ENCODE data around the gene TMEM115. TPM values are rescaled to one million over a fixed set of nuclear protein-coding genes. Genes with fewer than 3 reads are reported as not detected.

TMEM115 gene
- total and polyA plus RNA-seq, 10 of the 15 experiments (the other 5 are each of a cell fraction or from before 2014, with no cell fraction given) = 1.9 to 18.7 (median 13.2) TPM

GRCh38 chr3:50347187-50347813 lies 12.0 kb downstream of the TMEM115 start (continued):
- TF ChIP-seq USF1 (IDR thresholded peaks at IDR 0.05; ENCODE audit: borderline replicate concordance, extremely low read length, insufficient read depth, low read depth, low read length) (no peak), MEF2B (IDR thresholded peaks at IDR 0.05; ENCODE audit: partially characterized antibody, poor library complexity, severe bottlenecking) (no peak), RUNX3 (IDR thresholded peaks at IDR 0.05; ENCODE audit: low read length) (0 out of 2 replicates have a peak, but pooled peaks have one; percentile 14)

- Histone ChIP-seq H4K20me1 (ENCODE audit: control insufficient read depth, insufficient read depth) (no peaks in the 10 kb centered on the region), H3K36me3 (ENCODE audit: control insufficient read depth in 2 of 2, insufficient read depth in 2 of 2, low read length in 1 of 2) (peaks cover 0 to 5% of the 10 kb centered on the region in 2 experiments; a peak in 1 of 4 replicates), H3K79me2 (ENCODE audit: control insufficient read depth, insufficient read depth, low read length) (peaks cover 12% of the 10 kb centered on the region), H3K4me2 (ENCODE audit: control insufficient read depth, insufficient read depth) (peak within 1 kb of the TSS; percentile 62), H2AFZ (ENCODE audit: control insufficient read depth, low read depth, low read length) (peak within 1 kb of the TSS; percentile 20), H3K4me3 (peak within 1 kb of the TSS; percentile 58; the same call in 1 of the 2 replicates), H3K27ac (ENCODE audit: control insufficient read depth, insufficient read depth) (no peak within 1 kb of the TSS), H3K27me3 (replicated peaks in 1 of 2; ENCODE audit: control insufficient read depth in 2 of 2, insufficient read depth in 2 of 2, low read length in 1 of 2) (no peaks in the 10 kb centered on the region), H3K9ac (ENCODE audit: control insufficient read depth, insufficient read depth, low read length) (no peak within 1 kb of the TSS), H3K4me1 (ENCODE audit: control insufficient read depth, insufficient read depth, low read length) (peaks cover 20% of the 10 kb centered on the region), H3K9me3 (replicated peaks; ENCODE audit: control insufficient read depth, insufficient read depth, low read length) (no peaks in the 10 kb centered on the region)
- ChIA-PET SMC1A (ENCODE audit: uncharacterized antibody, unreplicated experiment) (no interaction called here), RAD21 (ENCODE audit: unreplicated experiment) (no interaction called here), POLR2A (interaction anchor here (0.8 to 1.3 kb wide), 2 partner anchors 9 to 169 kb away, joined by 3 read pairs; no protein-coding TSS in a partner anchor), CTCF (interaction anchor here (1.0 to 5.4 kb wide), 7 partner anchors 8 to 264 kb away, joined by 3 to 65 read pairs (median 4); no protein-coding TSS in a partner anchor)
- intact Hi-C loops (cut with micrococcal nuclease; ENCODE audit: unreplicated experiment) = loop anchor here (2.0 kb wide), 2 partner anchors 197 to 269 kb away; no protein-coding TSS in a partner anchor
- in situ Hi-C loops (cut with MboI) = loop anchor here (5.0 kb wide), 1 partner anchor 202 kb away; no protein-coding TSS in a partner anchor
- TF ChIP-seq BMI1 (IDR thresholded peaks at IDR 0.05; ENCODE audit: borderline replicate concordance) (peak; percentile 58), RB1 (IDR thresholded peaks at IDR 0.05; ENCODE audit: borderline replicate concordance) (peak; percentile 15; the same call in 1 of the 2 replicates), NRF1 (conservative IDR thresholded peaks at IDR 0.05; ENCODE audit: low read depth, low read length) (peak; percentile 58), GATAD2B (conservative IDR thresholded peaks at IDR 0.05; ENCODE audit: low read depth) (0 out of 2 replicates have a peak, but pooled peaks have one; percentile 27), ZBED1 (IDR thresholded peaks at IDR 0.05; ENCODE audit: borderline replicate concordance) (no peak), MXI1 (IDR thresholded peaks at IDR 0.05; ENCODE audit: low read depth, low read length) (0 out of 2 replicates have a peak, but pooled peaks have one; percentile 25), SMAD5 (IDR thresholded peaks at IDR 0.05; ENCODE audit: low read depth) (no peak), DPF2 (IDR thresholded peaks at IDR 0.05) (0 out of 2 replicates have a peak, but pooled peaks have one; percentile 17), LARP7 (IDR thresholded peaks at IDR 0.05) (peak; percentile 60; the same call in 1 of the 2 replicates)
- TF ChIP-seq, protein P1, sequence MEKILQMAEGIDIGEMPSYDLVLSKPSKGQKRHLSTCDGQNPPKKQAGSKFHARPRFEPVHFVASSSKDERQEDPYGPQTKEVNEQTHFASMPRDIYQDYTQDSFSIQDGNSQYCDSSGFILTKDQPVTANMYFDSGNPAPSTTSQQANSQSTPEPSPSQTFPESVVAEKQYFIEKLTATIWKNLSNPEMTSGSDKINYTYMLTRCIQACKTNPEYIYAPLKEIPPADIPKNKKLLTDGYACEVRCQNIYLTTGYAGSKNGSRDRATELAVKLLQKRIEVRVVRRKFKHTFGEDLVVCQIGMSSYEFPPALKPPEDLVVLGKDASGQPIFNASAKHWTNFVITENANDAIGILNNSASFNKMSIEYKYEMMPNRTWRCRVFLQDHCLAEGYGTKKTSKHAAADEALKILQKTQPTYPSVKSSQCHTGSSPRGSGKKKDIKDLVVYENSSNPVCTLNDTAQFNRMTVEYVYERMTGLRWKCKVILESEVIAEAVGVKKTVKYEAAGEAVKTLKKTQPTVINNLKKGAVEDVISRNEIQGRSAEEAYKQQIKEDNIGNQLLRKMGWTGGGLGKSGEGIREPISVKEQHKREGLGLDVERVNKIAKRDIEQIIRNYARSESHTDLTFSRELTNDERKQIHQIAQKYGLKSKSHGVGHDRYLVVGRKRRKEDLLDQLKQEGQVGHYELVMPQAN (conservative IDR thresholded peaks at IDR 0.05) = peak; percentile 49; the same call in 1 of the 2 replicates
- TF ChIP-seq, protein P2, sequence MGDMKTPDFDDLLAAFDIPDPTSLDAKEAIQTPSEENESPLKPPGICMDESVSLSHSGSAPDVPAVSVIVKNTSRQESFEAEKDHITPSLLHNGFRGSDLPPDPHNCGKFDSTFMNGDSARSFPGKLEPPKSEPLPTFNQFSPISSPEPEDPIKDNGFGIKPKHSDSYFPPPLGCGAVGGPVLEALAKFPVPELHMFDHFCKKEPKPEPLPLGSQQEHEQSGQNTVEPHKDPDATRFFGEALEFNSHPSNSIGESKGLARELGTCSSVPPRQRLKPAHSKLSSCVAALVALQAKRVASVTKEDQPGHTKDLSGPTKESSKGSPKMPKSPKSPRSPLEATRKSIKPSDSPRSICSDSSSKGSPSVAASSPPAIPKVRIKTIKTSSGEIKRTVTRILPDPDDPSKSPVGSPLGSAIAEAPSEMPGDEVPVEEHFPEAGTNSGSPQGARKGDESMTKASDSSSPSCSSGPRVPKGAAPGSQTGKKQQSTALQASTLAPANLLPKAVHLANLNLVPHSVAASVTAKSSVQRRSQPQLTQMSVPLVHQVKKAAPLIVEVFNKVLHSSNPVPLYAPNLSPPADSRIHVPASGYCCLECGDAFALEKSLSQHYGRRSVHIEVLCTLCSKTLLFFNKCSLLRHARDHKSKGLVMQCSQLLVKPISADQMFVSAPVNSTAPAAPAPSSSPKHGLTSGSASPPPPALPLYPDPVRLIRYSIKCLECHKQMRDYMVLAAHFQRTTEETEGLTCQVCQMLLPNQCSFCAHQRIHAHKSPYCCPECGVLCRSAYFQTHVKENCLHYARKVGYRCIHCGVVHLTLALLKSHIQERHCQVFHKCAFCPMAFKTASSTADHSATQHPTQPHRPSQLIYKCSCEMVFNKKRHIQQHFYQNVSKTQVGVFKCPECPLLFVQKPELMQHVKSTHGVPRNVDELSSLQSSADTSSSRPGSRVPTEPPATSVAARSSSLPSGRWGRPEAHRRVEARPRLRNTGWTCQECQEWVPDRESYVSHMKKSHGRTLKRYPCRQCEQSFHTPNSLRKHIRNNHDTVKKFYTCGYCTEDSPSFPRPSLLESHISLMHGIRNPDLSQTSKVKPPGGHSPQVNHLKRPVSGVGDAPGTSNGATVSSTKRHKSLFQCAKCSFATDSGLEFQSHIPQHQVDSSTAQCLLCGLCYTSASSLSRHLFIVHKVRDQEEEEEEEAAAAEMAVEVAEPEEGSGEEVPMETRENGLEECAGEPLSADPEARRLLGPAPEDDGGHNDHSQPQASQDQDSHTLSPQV (IDR thresholded peaks at IDR 0.05) = no peak
- 10% methylated on average over 43 of the region's 45 CpGs for WGBS (ENCODE audit: insufficient coverage, insufficient replicate concordance, low lambda C conversion rate, missing lambda C conversion rate)
- FAIRE-seq (peak; percentile 47), ATAC-seq (peak; percentile 40), DNase-seq (ENCODE audit: low read depth, low spot score) (no peak)
- no TSS peak for BruUV-seq (replicated peaks)
These were observed 13.6 kb downstream of the TMEM115 start, which contains the start of gene ZMYND10 for GRCh38 chr3:50345586-50346234. Gene ZMYND10, minus strand, starts transcription at chr3:50345732. Its CDS starts 153 bp downstream, at chr3:50345579.
